OCI-M1 (cell line): ENCODE data around the gene CDRT15L2.
A peak's percentile ranks its signal among the peaks of the same experiment; 100 is the strongest.
"Not testable (repeated sequence)": the region's sequence is repeated elsewhere in the genome, so short reads cannot be mapped to it uniquely, and the experiment has no call there.

Source experiments
- DNase-seq: peaks from one replicate; lab custom pipeline; 2025; lab: John Stamatoyannopoulos, UW

The CDRT15L2 gene

DNA sequence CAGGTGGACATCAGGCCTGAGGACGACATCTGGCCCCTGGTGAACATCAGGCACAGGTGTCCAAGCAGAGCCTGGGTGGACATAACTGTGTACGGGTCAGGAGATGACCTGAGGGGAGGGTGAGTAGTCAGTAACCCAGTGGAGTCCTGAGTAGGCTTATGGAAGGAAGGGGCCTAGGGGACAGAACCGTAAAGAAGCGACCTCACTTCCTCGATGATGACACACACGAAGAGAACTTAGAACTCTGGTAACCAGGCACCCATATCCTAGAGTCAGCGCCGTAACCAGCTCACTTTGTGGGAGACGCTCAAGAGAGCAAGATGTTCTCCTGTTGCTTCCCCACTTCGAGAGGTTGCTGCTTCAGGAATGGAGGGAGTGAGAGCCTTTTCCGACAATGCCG is at the start of gene CDRT15L2:
Gene CDRT15L2, plus strand, starts transcription at position 301 of the 400 bp plus-strand sequence. Its CDS starts 20 bp downstream, at position 321.
- DNase-seq: not testable (repeated sequence)

DNA sequence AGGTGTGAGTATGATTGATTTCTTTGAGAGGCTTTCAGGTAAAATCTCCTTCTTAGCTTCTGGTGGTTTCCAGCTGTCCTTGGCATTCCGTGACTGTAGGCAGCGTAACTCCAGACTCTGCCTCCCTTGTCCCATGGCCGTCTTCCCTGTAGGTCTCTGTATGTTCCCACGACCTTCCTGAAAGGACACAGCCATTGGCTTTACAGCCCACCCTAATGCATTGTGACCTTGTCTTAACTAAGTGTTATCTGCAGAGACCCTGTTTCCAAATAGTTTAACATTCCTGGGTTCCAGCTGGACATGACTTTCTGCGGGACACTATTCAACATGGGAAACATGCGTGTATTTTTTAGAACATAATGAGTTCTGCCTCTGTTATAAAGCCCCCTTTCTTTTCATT is 49.4 kb upstream of the CDRT15L2 start:
- DNase-seq: not testable (repeated sequence)

DNA sequence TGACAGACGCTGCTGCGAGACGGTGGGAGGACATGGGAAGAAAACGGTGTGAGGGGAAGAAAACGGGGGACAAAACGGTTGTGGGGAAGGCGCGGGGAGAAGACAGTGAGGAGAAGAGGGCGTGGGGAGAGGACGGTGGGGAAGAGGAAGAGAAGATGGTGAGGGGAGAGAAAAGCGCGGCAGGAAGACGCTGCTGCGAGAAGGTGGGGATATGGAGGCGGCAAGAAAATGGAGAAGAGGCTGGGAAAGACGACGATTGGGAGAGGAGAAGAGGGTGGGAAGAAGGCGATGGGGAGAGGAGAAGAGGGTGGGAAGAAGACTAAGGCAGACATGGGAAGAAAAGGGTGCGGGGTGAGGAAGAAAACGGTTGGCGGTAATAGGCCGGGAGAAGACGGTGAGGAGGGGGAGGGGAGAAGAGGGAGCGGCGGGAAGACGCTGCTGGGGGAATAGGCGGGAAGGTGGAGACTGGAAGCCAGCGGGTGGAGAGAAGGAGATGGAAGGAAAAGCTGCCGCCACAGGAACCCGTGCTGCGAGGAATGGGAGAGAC is 46.9 kb upstream of the CDRT15L2 start:
- DNase-seq: not testable (repeated sequence)

DNA sequence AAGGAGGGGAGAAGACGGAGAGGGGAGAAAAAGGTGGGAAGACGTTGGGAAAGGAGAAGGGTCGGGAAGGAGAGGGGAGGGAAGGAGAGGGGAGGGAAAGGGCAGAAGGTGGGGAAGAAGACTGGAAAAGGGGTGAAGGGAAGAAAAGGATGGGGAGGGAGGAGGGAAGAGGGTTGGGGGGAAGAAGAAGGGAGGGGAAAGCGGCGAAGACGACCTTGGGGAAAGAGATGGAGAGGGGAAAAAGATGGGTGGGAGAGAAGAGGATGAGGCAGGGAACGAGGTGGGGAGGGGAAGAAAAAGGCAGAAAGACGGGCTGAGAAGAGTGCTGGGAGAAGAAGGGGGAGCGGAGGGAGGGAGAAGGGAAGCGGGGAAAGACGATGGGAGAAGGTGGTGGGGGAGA is 46.3 kb upstream of the CDRT15L2 start:
- not testable (repeated sequence) for DNase-seq

DNA sequence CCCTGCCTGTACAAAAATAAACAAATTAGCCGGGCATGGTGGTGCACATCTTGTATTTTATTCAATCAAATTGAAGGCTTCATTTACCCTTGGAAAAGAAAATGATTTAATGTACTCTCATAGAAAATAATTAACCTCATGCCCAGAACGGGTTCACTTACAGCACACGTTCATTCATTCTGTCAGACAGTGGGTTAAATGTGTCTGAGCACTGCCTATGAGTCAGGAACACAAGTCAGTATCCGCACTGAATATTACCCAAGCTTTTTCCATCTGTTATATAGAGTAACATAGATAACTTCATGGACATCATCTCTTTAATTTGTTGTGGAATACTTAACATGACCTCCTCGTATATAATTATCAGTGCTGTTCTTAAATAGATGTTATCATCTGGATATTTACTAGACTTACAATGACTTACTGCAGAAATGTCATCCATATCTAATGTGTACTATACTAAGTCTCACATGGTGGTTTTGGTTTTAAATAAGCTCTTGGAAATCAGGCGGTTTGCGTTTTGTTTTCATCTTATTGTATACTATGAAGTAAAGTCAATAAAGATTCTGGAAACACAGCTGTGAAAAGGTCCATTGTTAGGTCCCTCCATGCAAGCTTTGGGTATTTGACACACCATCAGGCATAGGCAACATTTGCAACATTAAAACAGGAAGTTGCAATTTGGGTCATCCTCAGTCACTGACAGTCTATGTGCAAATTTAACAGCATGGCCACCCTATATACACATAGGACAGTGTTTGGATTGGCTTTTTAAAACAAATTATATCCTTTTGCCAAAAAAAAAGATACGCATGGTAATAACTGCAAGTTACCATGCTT is 44.6 kb upstream of the CDRT15L2 start:
- peak; percentile 23 for DNase-seq

DNA sequence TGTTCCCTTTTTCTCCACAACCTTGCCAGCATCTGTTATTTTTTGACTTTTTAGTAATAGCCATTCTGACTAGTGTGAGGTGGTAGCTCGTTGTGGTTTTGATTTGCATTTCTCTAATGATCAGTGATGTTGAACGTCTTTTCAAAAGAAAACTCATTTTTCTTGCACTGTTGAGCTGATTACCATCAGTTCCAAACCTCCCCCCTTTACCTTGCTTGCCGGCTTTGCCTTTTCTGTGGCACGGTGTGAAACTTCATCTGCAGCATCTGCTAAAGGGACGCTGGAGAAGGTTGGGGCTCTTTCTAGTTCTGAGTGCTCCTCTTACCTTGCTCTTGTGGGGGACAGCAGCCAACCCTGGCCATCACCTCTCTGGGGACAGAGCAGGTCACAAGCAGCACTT is 39.1 kb upstream of the CDRT15L2 start:
- not testable (repeated sequence) for DNase-seq

DNA sequence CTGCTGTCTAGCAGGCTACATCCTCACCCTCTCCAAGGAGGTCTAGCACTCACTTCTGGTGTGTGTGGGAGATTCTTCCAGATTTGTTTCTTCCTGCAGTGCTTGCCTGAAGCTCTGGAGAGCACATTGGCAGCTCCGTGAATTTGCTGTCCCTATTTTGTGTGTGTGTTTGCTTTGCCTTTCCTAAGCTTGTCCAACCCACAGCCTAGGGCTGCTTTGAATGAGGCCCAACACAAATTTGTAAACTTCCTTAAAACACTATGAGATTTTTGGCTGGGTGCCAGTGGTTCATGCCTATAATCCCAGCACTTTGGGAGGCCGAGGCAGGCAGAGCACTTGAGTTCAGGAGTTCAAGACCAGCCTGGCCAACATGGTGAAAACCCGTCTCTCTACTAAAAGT is 38.7 kb upstream of the CDRT15L2 start:
- not testable (repeated sequence) for DNase-seq

DNA sequence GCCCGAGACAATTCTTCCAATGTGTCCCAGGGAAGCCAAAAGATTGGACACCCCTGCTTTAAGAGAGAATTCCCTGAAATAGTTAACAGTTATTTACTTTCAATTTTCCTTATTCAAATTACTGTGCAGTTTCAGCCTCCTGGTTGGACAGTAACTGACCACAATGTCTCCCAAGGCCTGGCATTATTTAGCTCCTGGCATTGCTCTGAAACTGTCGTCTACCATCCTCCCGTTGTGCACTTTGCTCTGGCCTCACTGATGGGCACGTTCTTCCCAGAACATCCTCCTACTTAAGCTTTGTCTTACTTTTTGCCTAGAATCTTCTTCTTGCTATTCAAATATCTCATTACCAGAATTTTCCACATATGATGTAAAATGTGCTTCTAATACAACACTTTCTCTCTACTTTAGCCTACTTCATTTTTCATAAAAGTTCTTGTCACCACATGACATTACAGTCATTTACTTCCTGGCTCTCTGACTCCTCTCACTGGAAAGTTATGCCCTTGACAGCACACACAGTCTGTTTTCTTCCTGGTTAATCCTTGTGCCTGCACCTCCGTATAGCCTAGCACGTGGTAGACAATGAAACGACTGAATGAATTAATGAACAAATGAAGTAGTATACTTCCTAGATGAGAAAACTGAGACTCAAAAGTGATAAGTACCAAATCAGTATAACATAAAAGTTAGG is 37.5 kb upstream of the CDRT15L2 start:
- not testable (repeated sequence) for DNase-seq

DNA sequence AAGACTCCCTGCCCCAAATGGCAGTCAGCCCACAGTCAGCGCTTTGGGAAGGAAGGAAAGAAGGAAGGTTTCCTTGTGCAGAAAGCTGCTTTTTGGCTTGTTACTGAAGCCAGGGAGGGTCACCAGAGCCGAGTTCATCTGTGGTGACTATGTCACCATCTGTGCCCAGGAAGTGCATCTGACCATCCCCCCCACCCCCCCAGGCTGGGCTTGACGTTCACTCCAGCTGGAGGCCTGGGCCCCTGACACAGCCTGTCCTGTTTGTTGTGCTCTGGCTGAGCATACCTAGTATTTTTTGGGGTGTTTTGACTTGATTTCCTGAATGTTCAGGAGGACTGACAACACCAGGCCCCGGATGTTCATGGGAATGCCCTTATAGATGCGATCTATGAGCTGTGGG is 31.6 kb upstream of the CDRT15L2 start:
- not testable (repeated sequence) for DNase-seq

DNA sequence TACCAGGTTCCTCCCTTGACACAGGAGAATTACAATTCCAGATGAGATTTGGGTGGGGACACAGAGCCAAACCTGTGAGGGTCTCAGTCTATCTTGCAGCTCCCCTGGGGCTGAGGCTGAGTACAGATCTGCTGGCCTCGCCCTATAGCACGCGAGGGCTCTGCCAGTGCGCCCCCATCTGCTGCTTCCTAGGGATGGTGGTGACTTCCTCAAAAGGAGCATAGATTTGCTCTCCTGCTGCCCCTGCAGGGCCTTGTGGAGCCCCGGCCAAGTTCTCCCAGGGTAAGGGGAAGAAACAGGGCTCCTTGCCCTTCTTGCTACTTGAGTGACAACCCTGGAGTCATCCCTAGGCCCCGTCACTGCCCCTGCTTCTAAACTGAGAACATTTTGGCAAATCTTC is 26.6 kb upstream of the CDRT15L2 start:
- not testable (repeated sequence) for DNase-seq

DNA sequence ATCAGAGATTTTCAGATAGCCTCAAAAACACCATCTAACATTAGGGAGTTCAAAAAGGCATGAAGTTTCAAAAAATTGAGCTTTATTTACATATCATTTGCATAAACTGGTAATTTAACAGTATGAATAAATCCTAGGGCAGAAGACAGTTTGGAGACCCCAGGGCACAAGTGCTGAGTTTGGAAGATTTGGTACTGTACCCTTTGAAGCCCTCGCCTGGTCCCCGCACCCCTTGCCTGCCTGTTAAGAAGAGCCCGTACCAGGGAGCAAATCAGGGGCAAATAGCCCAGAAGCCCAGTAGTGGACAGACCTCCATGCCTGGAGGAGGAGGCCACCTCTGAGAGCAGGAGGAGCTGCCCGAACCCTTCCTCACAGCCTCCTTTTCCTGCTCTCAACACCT is 24.8 kb upstream of the CDRT15L2 start:
- DNase-seq: not testable (repeated sequence)

DNA sequence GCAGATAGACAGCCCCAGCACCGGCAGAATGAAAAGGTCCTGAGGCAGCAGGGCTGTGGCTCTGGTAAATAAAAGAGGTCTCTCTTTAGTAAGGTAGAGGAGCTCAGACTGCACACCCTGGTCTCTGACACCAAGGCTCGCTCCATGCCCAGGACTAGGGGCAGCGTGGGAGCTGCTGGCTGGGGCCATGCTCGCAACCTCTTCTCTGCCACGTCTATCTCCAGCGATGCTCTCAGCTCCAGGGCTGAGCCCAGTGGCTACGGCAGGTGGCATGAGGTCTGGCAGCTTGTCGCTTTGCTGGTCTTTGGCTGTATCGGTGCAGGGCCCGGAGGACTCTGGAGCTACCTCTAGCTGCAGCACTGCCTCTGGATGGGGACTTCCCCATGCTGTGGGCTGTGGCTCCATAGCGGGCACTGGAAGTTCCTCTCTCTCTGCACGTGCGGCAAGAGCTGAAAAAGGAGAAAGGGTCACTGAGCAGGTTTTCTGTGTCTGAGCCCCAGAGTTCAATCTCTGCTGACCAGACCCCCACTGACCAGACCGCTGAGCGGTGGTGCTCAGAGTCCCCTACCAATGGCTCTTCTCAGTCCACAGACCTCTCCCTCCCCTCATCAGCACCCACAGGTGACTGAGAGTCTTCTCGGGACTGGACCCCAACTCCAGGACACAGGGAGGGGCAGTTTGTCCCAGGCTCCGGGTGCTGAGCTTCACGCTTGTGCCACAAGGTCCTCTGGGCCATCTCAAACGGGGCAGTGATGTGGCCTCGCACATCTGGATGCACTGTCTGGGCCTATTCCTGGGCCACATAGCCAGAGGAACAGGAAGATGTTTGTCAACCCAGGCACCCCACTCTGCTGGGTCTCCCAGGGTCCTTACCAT is 24.2 kb upstream of the CDRT15L2 start:
- DNase-seq: not testable (repeated sequence)

DNA sequence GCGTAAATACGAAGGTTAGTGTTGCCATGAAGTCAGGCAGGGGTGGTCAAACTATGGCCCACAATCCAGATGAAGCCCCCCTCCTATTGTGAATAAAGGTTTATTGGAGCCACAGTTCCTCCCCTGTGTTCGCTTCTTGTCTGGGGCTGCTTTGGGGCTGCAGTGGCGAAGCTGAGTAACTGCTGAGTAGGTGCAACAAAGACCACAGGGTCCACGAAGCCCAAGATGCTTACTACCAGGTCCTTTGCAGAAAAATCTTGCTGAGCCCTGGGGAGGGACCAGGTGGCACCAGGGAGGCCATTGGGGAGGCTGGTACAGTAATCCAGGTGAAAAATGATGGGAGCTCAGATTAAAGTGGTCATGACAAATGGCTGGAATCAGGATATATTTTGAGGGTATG is 21.4 kb upstream of the CDRT15L2 start:
- DNase-seq: not testable (repeated sequence)

DNA sequence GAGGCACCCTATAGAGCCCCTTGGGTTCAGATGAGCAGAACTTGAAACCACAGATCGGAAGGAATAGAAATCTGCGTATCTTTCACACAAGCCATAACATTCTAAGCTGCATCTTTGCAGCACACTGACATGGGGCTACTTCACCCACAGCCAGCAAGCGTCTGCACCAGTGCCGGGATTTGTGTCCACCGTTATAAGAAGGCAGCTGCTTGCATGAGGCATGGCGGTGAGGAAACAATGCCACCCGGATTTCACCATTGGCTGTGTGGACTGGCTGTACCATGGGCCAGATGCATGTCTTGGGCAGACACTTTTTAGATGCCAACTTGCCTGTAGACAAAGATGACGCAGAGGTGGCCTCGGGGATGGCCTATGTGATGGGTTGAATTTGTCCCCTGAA is 20.5 kb upstream of the CDRT15L2 start:
- DNase-seq: not testable (repeated sequence)

DNA sequence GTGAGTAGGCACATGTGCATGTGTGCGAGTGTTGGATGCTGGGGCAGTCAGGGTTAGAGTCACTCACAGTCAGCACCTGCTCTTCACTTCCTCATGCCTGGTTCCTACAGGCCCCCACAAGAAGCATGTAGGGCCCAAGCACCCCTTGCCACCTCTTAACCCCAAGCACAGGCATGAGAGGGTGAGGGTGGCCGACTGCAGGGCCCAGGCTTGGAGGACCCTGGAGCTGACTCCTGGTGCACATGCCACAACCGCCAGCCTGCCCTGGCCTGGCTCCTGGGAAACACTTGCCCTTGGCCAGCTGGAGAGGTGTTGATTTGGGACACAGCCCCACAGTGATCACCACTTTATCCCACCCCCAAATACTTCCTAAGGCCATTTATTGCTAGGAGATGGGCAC is 16.9 kb upstream of the CDRT15L2 start:
- DNase-seq: no peak

DNA sequence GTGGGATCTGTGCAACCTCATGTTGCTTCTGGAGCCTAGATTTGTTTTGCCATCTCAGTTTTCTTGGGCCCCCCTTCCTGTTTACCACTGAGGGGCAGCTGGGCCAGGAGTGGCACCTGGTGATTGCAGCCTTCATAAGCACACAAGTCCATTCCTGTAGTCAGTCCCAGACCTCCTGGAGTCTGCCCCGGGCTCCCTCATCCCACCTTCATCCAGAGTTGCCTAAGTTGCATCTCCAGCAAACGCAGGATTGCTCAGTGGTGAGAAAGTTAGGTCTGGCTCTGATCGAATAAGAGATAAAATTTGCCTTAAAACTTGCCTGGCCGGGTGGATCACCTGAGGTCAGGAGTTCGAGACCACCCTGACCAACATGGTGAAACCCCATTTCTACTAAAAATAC is 14.3 kb upstream of the CDRT15L2 start:
- DNase-seq: not testable (repeated sequence)

DNA sequence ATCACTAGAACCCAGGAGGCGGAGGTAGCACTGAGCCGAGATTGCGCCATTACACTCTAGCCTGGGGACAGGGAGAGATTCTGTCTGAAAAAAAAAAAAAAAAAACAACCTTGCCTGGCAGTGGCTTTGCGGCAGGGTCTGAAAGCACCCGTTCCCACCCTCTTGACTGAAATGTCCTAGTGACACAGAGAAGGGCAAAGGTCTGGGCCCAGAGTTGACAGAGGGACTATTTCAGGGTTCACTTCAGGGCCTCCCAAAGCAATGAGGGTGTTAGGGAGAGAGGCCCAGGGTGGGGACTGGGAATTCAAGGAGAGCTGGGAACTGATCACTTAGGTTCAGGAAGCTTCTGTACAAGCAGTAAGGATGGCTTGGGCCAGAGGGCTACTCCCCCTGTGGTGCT is 13.8 kb upstream of the CDRT15L2 start:
- no peak for DNase-seq

DNA sequence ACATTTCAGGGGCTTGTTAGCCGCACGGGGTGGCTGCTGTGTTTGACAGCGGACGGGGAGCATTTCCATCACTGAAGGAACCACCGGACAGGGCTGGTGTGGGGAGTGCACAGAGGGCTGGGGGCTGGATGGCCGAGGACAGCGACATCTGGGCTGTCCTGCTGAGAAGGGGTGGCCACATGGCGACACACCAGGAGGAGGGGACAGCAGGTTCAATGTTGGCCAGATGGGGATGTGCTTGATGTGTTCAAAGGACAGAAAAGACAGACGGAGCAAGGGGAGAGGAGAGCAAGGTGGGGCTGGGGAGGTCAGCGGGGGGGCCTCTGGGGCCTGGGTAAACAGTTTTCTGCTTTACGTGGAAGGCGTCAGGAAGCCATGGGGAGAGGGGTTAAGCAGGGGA is 12.8 kb upstream of the CDRT15L2 start:
- DNase-seq: not testable (repeated sequence)

DNA sequence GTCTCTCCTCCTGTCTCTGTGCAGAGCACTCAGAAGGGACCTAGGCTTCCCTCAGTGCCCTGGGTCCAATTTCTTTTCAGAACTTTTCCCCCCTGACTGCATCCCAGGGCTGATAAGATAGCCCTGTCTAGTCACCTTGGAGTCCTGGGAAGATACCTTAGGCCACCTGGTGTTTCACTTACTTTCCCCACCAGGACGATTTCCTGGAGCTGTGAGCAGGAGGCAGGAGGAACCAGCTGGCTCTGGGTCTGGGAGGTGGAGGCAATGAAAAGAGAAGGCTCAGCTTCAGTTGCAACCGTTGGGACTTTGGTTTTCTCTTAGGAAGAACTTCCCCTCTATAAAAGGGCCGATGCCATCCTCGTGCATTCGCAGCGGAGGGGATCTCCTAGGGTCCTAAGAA is 12.1 kb upstream of the CDRT15L2 start:
- not testable (repeated sequence) for DNase-seq

DNA sequence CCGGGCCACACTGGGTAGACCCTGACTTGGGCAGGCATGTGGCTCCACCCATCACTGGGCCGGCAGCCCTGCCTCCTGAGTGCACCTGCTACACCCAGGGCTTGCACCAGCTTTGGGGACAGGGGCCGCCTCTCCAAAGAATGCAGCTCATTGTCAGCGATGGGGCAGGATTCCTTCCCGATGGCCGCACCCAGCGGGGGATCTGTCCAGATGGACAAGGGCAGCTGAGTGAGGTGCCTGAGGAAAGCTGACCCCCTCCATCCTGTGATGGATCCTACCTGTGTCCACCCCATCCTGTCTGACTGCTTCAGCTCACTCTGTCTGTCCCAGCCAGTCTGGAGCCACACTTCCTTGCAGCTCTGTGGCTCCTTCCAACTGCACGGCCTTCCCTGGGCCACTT is 10.9 kb upstream of the CDRT15L2 start:
- not testable (repeated sequence) for DNase-seq

DNA sequence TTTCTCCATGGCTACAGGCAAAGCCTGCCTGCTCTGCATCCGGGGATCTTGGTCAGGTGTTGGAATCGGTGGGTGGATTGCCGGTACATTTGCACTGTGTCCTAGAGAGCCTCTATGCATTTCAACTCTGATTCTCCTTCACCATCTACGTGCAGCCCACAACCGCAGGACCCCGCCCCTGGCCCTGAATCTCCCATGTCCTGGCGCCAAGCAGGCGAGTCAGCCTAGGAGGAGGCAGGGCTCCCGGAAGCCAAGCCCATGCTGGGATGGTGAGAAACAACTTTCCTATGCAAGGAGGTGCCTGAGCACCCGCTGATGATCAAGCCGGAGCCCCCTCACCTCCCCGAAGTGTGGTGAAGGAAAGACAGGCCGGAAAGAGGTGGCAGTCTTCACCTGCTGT is 7.9 kb upstream of the CDRT15L2 start:
- DNase-seq: not testable (repeated sequence)

DNA sequence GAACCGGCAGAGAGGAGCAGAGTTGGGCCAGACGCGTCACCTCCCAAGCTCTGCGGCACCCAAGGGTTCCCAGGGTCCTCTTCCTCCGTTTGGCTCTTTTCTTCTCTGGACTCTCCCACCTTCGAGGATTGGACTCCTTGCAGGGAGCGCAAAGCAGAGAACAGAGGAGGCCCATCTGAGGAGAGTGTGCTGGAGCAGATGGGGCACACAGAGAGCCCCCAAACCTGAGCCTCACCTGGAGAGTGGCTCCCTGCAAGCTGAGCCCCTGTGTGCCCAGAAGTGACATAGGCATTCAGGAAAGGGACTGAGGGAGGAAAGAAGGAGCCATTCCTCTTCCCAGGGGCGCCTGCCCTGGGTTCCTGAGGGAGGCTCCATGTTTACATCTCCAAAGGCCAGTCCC is 6.3 kb upstream of the CDRT15L2 start:
- not testable (repeated sequence) for DNase-seq
